ENCODE results near the gene DDIT4.
A peak's percentile ranks its signal among the peaks of the same experiment; 100 is the strongest.
"Not testable (repeated sequence)": the region's sequence is repeated elsewhere in the genome, so short reads cannot be mapped to it uniquely, and the experiment has no call there.

Gene DDIT4

GRCh38 chr10:72273410-72274212 lies at the start of gene DDIT4:
TSS of gene DDIT4 (plus strand) at chr10:72273924. CDS start at chr10:72274217, 293 bp downstream.
- DNase-seq, result peak; percentile 96

- DNase-seq, result not testable (repeated sequence)
These were observed 49.5 kb upstream of the DDIT4 start for GRCh38 chr10:72224191-72224590.

- no peak for DNase-seq
These were observed 47.2 kb upstream of the DDIT4 start for GRCh38 chr10:72226418-72227027.

- DNase-seq, result no peak
These were observed 45.9 kb upstream of the DDIT4 start for GRCh38 chr10:72227826-72228225.

- no peak for DNase-seq
These were observed 45.4 kb upstream of the DDIT4 start for GRCh38 chr10:72228318-72228751.

- DNase-seq, result no peak
These were observed 44.2 kb upstream of the DDIT4 start for GRCh38 chr10:72229261-72230251.

GRCh38 chr10:72233621-72234020 lies 40.1 kb upstream of the DDIT4 start:
- no peak for DNase-seq

GRCh38 chr10:72234560-72235095 lies 39.1 kb upstream of the DDIT4 start:
- DNase-seq, result no peak

GRCh38 chr10:72235544-72236279 lies 38.0 kb upstream of the DDIT4 start:
- DNase-seq, result no peak

GRCh38 chr10:72238392-72239175 lies 35.1 kb upstream of the DDIT4 start:
- no peak for DNase-seq

GRCh38 chr10:72239409-72239808 lies 34.3 kb upstream of the DDIT4 start:
- no peak for DNase-seq

GRCh38 chr10:72240371-72240770 lies 33.4 kb upstream of the DDIT4 start:
- no peak for DNase-seq

GRCh38 chr10:72241691-72242252 lies 32.0 kb upstream of the DDIT4 start:
- no peak for DNase-seq

GRCh38 chr10:72242675-72243074 lies 31.0 kb upstream of the DDIT4 start:
- no peak for DNase-seq

- no peak for DNase-seq
These were observed 29.8 kb upstream of the DDIT4 start for GRCh38 chr10:72243822-72244437.

GRCh38 chr10:72244573-72245038 lies 29.1 kb upstream of the DDIT4 start:
- no peak for DNase-seq

GRCh38 chr10:72245949-72246525 lies 27.7 kb upstream of the DDIT4 start:
- DNase-seq, result no peak

GRCh38 chr10:72248468-72249151 lies 25.1 kb upstream of the DDIT4 start:
- DNase-seq, result no peak

- not testable (repeated sequence) for DNase-seq
These were observed 24.4 kb upstream of the DDIT4 start for GRCh38 chr10:72249176-72249862.

Data from NCI-H1048 (cell line).